Measurements from ENCODE around the gene TSPAN15.

Gene TSPAN15

DNA sequence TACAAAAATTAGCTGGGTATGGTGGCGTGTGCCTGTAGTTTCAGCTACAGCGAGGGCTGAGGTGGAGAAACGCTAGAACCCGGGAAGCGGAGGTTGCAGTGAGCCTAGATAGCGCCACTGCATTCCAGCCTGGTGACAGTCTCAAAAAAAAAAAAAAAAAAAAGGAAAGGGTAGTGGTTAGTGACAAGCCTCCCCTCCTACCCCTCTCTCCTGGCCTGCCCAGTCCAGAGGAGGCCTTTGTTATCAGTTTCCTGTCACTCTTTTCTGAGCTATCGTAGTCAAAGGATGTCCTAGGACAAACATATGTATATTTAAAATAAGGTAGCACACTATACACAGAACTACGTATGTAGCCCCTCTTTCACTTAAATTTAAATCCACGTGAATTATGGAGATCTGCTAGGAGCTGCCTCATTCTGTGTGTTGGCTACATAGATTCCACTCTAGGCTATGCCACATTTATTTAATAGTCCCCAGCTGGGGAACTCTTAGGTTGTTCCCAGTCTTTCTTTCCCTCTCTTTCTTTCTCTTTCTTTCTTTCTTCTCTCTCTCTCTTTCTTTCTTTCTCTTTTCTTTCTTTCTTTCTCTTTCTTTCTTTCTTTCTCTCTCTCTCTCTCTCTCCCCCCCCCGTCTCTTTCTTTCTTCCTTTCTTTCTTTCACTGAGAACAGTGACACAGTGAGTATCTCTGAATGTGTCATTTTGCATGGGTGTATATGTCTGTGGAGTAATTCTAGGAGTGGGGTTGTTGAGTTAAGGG is 3.9 kb downstream of the TSPAN15 start:
- H3K27ac ChIP-seq, result no peak overlapping the region
- TF ChIP-seq ZFX (IDR thresholded peaks at IDR 0.05; ENCODE audit: borderline replicate concordance), result no peak
- TF ChIP-seq CTCF (IDR thresholded peaks at IDR 0.05), result no peak

- TF ChIP-seq CTCF (IDR thresholded peaks at IDR 0.05), result no peak
- peak overlapping the region; percentile 72 for H3K27ac ChIP-seq
These were observed 5.8 kb downstream of the TSPAN15 start for GRCh38 chr10:69456880-69457693.

DNA sequence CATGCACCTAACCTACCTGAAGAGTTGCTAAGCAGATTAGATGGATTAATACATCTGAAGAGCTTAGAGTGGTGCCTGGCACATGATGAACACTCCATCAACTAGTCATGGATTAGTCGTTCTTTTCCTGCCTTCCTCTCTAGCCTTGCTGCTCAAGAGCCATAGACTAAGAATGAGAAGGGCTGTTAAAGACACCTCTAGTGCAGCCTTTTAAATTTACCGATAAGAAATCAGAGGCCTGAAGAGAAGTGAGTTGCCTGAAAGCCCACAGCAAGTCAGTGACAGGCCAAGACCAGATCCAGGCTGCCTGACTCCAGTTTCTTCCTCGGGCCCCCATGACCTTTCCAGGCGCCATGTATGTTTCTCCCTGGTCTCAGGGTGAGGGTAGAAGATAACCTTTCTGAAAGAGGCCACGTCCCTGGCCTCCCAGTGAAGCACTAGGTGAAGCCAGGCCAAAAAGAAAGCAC is 6.5 kb downstream of the TSPAN15 start:
- H3K27ac ChIP-seq, result peak overlapping the region; percentile 72
- TF ChIP-seq CTCF (IDR thresholded peaks at IDR 0.05), result no peak
- no peak for TF ChIP-seq ZFX (IDR thresholded peaks at IDR 0.05; ENCODE audit: borderline replicate concordance)

DNA sequence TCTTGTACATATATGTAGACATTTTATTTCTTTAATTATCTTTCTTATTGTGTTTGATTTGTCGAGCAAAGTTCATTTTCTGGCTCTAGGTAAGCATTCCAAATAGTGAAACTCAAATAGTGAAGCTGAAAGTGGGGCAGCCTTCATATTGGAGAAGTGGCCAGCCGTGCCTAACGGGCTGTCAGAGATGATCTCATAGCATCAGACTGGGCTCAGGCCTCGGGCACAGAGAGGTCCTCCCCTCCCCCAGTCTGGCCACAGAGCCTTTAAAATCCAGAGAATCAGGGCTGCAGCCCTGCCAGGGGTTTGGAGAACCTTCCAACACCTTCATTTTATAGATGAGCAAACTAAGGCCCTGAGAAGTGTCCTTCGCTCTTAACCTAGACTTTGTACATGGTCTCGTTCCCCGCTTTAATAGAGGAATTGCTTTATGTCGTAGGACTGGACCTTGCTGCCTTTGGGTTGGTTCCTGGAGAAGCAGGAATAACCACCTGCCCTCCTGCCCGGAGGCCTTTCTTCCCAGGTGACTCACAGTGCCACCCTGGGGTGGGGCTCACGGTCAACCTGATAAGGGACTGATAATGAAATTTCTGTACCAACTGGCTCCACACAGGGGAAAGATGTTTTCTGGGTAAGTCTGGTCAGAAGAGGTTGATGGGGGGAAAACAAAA is 7.3 kb downstream of the TSPAN15 start:
- H3K27ac ChIP-seq, result peak overlapping the region; percentile 72
- no peak for TF ChIP-seq ZFX (IDR thresholded peaks at IDR 0.05; ENCODE audit: borderline replicate concordance)
- no peak for TF ChIP-seq CTCF (IDR thresholded peaks at IDR 0.05)

DNA sequence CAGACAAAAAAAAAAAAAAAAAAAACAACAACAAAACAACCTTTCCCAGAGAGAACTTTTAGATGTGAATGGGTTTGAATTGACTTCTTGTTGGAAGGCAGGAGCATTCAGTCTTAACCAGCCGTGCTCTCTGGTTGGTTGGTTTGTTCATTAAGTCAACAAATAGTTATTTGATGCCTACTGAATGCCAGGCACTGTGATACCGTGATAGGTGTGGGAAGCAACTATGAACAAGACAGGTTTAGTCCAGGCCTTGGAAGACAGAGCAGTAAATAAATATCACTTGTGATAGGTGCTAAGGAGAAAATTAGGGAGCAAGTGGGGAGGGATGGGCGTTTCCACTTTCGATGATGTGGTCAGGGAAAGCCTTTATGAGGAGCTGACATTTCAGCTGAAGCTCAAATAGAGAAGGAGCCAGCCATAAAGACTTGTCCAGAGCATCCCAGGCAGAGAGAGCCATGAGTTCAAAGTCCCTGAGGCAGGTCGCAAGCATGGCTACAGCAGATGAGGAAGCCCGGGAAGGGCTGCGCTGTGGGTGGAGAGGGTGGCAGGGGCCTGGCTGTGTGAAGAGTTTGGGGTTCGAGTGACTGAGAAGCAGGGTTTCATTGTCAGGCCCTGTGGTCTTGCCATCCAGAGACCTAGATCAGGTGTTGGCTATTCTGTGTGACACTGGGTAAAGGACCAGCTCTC is 8.0 kb downstream of the TSPAN15 start:
- TF ChIP-seq ZFX (IDR thresholded peaks at IDR 0.05; ENCODE audit: borderline replicate concordance), result no peak
- TF ChIP-seq CTCF (IDR thresholded peaks at IDR 0.05), result no peak
- peak overlapping the region; percentile 72 for H3K27ac ChIP-seq

DNA sequence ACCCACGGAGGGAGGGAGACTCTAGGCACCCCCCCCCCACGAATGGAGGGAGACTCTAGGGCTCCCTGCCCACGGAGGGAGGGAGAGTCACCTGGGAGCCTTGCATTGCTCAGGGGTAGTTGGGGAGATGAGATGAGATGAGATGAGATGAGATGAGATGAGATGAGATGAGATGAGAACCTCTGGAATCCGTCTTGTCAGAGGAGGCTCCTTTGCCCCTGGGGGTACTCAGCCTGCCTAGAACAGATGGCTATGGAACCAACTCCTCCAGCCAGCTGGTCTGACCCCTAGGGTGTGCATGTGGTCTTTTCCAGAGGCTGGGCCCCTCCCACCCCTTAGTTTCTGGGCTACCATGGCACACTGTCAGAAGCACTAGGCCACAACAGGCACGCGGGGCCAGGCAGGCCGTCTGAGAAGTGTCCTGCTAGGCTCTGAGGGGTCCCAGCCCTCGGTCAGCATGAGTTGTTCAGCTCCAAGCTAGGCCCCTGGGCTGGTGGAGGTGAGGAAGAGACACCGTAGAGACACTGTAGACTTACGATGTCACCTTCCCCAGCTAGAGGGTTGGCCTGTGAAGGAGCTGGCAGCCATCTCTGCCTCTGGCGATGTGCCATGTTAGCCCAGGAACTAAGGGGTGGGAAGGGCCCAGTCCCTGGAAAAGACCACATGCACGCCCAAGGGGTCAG is 8.8 kb downstream of the TSPAN15 start:
- no peak for TF ChIP-seq CTCF (IDR thresholded peaks at IDR 0.05)
- no peak for TF ChIP-seq ZFX (IDR thresholded peaks at IDR 0.05; ENCODE audit: borderline replicate concordance)
- no peak overlapping the region for H3K27ac ChIP-seq

All from 22Rv1 (cell line).